NCI-H1417 treated with DMSO at 0.1 percent for 48 hours (cell line): ENCODE data around the gene CRAT.
A peak's percentile ranks its signal among the peaks of the same experiment; 100 is the strongest.

ENCODE experiments used
- DNase-seq: peaks from one replicate; lab custom pipeline; 2025; lab: John Stamatoyannopoulos, UW

The CRAT gene

GRCh38 chr9:129110740-129111527 lies at the start of gene CRAT, which contains the start of gene PTPA:
Gene CRAT, minus strand, starts transcription at chr9:129110793. Its CDS starts 284 bp downstream, at chr9:129110509.
Gene PTPA, plus strand, starts transcription at chr9:129111415. Its CDS starts 186 bp downstream, at chr9:129111601.
- DNase-seq, result peak; percentile 70

DNA sequence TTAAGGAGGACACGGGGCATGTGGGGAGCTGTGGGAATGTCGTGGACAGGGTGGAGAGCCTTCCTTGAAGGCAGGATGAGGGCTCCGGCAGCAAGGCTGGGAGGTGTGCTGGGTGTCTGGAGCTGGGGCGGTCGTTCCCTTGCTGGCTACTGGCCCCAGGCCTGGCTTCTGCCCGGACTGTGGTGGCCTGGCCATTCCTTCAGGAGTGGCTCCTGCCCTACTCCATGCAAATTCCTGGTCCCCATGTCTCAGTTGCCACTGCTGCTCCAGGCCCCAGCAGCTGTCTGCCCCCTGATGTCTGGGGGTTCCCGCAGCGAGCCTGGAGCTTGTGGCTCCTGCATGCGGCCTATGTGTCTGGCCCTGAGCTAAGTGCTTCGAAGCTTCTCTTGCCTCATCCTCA lies 45.6 kb upstream of the CRAT start:
- no peak for DNase-seq

DNA sequence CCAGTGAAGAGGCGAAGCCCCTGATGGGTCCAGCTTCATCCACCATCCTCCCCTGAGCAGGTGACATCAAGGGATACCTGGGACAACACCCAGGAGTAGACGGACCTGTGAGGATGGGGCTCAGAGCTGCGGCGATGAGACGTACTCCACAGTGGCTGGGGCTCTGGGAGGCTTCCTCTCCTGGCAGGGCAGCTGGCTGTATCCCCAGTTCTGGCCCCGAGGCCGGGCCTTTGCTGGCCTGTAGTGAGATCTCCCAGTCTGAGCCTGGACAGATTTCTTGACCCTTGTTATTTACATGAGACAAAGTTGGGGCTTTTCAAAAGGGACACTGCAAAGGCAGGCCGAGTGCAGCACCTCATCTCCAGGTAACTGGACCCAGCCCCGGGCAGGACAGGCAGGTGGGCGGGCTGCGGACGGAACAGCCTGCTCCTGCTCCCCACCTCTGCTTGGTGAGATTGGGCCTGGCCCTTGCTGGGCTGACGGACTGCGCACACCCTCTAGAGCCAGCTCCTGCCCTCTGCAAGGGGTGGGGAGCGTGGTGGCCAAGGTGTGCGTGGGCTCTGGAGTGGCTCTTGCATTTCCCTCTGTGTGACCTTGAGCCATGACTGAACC lies 44.4 kb upstream of the CRAT start:
- DNase-seq, result no peak

DNA sequence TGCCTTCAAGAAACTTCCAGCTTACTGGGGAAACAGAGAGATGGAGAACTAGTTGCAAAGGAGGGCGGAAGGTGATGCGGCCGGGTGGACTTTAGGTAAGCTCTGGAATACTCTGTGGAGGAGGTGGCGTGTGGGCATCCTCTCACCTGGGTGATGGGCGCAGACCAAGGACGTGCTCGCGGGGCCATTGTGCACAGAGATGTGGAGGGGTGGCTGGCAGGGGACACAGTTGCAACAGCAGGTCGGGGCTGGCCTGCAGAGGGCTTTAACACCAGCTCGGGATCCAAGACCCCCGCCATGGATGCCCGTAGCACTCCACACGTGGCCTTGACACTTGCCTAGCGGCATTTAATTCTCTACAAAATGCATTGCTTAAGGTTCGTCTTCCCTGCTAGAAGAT lies 40.9 kb upstream of the CRAT start:
- DNase-seq, result no peak

- no peak for DNase-seq
These were observed 40.1 kb upstream of the CRAT start for GRCh38 chr9:129150672-129151211.

DNA sequence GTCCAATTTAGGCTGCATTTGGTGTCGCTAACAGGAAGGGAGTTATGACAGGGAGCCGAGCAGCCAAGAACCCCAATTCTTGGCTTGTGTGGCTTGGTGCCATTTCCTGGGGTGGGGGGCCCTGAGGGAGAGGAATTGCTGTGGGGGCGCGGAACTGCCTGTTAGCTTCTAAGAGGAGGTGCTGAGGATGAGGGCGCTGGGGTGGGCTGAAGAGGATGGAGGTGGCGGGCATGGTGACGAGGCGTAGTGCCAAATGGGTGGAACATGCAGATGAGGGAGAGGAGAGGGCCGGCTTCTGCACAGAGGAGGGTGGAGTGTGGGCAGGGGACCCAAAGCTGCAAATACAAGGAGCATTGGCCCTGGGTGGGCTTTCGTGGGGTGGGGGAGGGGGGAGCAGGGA lies 39.5 kb upstream of the CRAT start:
- no peak for DNase-seq

DNA sequence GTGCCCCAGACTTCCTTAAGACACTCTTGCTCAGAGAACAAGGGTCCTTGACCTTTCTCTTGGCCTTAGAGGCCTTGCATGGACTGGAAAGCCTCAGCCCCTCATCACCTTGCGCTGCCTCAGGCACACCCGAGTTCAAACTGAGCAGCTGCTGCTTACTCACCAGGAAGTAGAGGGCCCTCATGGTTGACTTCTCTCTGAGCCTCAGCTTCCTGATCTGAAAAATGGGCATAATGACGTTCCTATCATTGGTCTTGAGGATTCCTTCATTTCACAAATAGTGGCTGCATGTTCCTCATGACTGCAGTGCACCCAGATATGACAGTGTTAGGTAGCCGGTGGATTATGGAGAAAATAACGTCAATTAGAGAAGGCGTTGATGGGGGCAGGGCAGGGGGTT lies 38.8 kb upstream of the CRAT start:
- DNase-seq, result no peak

GRCh38 chr9:129148463-129149204 lies 38.0 kb upstream of the CRAT start:
- DNase-seq, result no peak

GRCh38 chr9:129146441-129146941 lies 35.9 kb upstream of the CRAT start:
- no peak for DNase-seq

- DNase-seq, result no peak
These were observed 35.3 kb upstream of the CRAT start for GRCh38 chr9:129145841-129146292.

GRCh38 chr9:129145316-129145715 lies 34.7 kb upstream of the CRAT start:
- DNase-seq, result no peak

DNA sequence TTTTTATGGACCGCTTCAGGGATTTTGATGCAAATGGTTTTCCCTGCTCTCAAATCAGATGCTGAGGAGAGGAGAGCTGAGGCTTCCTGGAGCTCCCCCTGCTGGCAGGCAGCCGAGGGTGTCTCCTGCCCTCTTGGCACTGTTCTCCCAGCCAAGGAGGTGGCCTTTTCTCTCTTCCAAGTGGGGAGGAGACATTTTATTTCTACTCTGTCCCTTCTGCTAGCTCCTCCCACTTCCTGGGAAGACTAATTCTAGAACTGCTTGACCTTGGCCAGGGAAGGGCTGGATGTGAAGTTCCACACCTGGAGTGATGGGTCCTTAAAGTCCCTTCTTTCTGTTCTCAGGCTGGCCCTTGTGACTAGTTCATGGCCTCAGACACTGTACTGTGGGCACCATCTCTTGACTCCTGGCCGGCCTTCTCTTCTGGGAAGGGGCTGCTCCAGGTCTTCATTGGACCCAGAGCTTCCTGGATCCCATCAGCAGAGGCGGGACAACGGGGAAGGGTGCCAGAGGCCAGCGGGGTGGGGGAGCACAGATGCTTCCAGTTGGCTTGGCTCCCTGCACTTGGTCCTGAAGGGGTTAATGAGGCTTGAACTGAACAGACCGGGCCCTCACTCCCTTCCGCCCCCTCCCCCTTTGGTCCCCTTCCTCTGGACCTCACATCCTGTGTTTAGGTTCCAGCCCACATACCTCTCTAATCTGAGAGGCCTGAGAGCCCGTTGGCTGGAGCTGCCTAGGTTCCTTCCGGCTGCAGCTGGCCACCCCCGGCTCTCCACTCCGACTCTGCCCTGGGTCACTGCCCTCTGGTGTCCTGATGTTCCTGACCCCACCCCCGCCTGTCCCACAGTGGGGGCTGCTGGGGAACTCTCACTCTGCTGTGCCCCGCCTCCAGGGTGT lies 32.7 kb upstream of the CRAT start:
- no peak for DNase-seq

DNA sequence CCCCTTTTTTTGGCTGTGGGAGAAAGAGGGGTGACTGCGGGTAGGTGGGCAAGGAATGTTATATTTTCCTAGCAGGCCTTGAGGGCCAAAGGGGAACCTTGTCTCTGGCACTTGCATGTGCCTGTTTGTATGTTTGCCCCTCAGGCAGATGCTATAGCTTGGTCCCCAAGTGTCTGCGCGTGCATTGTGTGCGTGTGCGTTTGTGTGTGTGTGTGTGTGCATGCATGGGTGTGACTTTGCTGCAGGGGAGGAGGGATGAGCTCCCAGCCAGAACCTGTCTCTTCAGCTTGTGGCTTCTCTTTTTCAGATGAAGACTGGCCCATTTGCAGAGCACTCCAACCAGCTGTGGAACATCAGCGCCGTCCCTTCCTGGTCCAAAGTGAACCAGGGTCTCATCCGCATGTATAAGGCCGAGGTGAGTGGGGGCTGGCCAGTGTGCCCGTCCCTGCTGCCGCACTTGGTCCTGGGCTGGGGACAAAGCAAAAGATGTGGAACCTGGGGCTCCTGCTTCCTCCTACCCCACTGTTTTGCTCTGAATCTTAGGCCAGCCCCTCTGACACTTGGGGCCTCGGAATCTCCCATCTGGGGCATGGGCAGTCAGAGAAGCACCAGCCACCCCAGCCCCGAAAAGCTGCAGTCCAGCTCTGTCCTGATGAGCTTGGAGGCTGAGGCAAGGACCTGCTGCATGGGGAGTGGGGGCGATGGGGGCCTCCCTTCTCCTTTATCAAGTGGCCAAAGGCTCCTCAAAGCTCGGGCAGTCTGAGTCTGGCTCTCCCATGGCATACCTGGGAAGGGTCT lies 31.7 kb upstream of the CRAT start:
- DNase-seq, result no peak

DNA sequence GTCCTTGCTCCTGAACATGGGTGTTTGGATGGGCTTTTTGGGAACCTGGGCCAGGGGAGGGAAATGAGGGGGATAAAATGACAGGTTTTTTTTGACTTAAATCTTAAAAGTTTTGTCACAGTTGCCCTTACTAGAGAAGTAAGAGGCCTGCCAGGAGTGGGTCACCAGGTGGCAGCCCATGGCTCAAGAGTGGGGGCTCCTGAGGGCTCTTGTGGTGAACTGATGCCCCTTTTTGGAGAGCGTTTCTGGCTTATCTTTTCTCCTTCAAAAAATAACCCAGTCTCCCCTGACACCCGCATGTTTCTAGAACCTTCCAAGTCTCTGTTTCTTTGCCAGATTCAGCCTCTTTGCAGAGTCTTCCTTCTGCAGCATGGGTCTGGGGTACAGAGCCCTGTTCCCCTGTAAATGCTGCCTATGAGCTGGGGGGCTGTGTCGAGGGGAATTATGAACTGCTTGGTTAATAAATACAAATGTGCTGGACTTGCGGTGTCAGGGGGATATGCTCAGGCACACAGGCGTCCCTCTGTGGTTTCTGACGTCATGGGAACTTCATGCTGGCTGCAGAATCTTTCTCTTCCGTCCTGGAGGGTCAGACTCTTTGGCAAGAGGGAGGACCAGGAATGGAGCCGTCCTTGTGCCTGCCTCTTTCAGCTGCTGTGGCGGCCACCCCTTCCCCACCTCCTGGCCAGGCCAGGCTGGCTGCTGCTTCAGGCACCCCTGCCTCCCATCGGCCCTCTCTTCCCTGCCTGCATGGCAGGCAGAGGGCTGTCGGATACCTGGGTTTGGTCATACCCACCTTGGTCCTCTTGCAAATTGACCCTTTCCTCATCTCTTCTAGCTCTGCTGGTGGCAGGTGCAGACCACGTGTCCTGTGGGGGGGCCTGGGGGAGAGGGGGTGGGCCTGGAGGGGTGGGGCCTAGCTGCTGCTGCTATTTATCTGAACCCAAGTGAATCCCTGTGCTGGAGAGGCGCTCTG lies 30.8 kb upstream of the CRAT start:
- no peak for DNase-seq

DNA sequence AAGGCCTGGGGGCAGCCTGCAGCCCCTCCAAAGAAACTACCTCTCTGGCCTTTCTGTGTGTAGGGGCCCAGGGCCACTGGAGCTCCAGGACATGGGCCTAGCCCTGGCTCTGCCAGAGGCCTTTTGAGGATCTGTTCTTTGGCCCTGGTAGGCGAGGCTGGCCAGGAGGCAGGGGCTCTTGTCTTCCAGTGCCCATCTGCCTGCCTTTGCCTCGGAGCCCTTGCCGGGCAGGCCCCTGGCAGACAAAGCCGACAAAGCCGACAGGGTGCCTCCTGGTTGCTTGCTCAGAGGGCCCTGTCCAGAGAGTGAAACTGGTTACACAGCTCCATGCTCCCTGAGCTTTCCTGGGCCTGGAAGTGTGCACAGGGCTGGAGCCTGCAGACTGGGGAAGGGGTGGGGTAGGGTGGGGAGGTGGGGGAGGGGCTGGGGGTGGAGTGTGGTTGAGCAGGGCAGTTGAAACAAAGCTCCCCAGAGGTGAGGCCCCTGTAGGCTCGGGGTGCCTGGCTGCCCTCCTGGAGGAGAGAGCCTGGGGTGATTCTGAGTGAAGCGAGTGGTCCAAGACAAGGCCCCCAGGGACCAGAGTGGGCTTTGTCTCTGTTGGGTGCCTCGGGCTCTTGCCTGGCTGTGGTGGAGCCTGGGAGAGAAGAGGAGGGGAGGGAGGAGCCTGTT lies 29.9 kb upstream of the CRAT start:
- DNase-seq, result no peak

- peak; percentile 13 for DNase-seq
These were observed 29.4 kb upstream of the CRAT start for GRCh38 chr9:129139993-129140396.

- peak; percentile 46 for DNase-seq
These were observed 28.8 kb upstream of the CRAT start for GRCh38 chr9:129139233-129139992.
